Activated CD4-positive, alpha-beta T cell treated with anti-CD3 and anti-CD28 coated beads, Interleukin-2, amount 10 ng/mL, durations not matched to agents 24 days and 14 days (primary cell): ENCODE measurements around the gene IL17REL. TPM values are rescaled to one million over a fixed set of nuclear protein-coding genes. Genes with fewer than 3 reads are reported as not detected.

ENCODE experiments used
- DNase-seq: peaks from one replicate; pipeline ENCODE4 v3.0.0; 2022
- H3K27ac Mint-ChIP-seq: one replicate; pipeline ENCODE4 v1.8.0; 2022; ENCODE audit warnings: mild to moderate bottlenecking, mixed read lengths
- H3K27me3 Mint-ChIP-seq: one replicate; pipeline ENCODE4 v1.8.0; 2022; ENCODE audit warnings: mixed read lengths
- H3K36me3 Mint-ChIP-seq: one replicate; pipeline ENCODE4 v1.8.0; 2022; ENCODE audit warnings: low read depth, mild to moderate bottlenecking, mixed read lengths
- H3K4me1 Mint-ChIP-seq: one replicate; pipeline ENCODE4 v1.8.0; 2021; ENCODE audit warnings: mixed read lengths
- H3K4me3 Mint-ChIP-seq: one replicate; pipeline ENCODE4 v1.8.0; 2022; ENCODE audit warnings: mild to moderate bottlenecking, moderate library complexity, mixed read lengths
- H3K9me3 Mint-ChIP-seq: one replicate; pipeline ENCODE4 v1.8.0; 2021; ENCODE audit warnings: mixed read lengths
- intact Hi-C: fragments of 100-400 bp; cut with micrococcal nuclease; formaldehyde crosslinking; loops from one replicate; pipeline ENCODE4 v1.15.1; 2023
- total RNA-seq: library from RNA; stranded (reverse); gene quantifications from 2 replicates; pipeline ENCODE4 v1.2.3, GENCODE V29; 2022

The IL17REL gene
- total RNA-seq, 1 donor from 2014 or later = 0.09 TPM

DNA sequence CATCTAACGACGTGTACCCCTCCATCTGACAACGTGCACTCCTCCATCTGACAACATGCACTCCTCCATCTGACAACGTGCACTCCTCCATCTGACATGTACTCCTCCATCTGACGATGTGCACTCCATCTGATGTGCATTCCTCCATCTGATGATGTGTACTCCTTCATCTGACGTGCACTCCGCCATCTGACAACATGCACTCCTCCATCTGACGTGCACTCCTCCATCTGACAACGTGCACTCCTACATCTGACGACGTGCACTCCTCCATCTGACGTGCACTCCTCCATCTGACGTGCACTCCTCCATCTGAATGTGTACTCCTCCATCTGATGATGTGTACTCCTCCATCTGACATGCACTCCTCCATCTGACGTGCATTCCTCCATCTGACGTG lies 8.0 kb upstream of the IL17REL start:
- DNase-seq = no peak
- Mint-ChIP-seq H3K36me3 (no peaks in the 10 kb centered on the region), H3K4me3 (no peak overlapping the region), H3K4me1 (peaks cover 28% of the 10 kb centered on the region), H3K9me3 (no peaks in the 10 kb centered on the region), H3K27me3 (peaks cover 6% of the 10 kb centered on the region), H3K27ac (no peak overlapping the region)
- intact Hi-C loops = no loop called here

DNA sequence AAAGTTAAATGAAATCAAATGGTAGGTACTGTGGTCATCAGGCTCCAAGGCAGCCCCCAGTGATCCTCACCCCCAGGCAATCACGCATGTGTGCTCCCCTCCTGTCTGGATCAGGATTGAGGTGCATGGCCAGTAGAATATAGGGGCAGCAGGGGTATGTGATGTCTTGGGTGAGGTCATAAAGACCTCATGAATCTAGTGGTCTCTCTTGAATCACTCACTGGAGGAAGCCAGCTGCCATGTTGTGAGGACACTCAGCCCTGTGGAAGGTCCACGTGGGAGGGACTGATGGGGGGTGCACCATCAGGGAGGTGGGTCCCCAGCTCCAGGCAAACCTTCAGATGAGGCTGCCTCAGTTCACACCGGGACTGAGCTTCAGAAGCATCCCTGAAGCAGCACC lies 6.8 kb upstream of the IL17REL start:
- H3K9me3 Mint-ChIP-seq = no peaks in the 10 kb centered on the region
- intact Hi-C loops = loop anchor here (1.0 to 5.0 kb wide), 3 partner anchors 43 to 87 kb away; no protein-coding TSS in a partner anchor
- peak overlapping the region; percentile 75 for H3K27ac Mint-ChIP-seq

DNA sequence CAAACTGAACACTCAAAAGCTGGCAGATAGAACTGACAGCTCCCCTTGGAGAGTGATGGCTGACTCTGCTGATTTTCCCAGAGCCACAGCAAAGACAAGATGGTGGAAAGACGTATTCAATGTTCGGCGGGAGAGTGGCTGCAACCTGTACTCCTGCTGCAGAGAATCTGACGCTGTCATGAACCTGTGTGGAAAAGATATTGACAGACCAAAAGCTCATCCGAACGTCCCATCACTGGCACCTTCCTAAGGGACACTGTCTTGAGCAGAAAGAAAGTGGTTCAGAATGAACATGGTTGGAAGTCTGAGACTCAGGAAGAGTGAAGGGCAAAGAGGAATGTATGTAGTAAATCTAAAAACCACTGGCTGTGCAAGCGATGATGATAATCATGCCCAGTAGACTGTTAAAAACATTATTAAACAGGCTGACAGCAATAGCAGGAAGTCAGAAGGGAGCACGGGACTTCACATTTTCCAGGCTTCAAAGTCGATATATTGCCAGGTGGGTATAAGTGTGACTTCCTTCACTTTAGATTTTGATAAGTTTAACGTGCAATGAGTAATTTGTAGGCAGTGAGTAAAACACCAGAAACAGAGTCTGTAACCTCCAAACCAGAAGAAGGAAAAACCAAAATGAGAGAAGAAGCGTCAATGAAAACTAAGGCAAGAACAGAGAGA lies 6.2 kb upstream of the IL17REL start:
- Mint-ChIP-seq H3K36me3 (no peaks in the 10 kb centered on the region), H3K27me3 (peaks cover 6% of the 10 kb centered on the region), H3K4me3 (peak overlapping the region; percentile 10), H3K27ac (peak overlapping the region; percentile 81), H3K9me3 (no peaks in the 10 kb centered on the region), H3K4me1 (peaks cover 25% of the 10 kb centered on the region)
- intact Hi-C loops = loop anchor here (1.0 to 5.0 kb wide), 3 partner anchors 42 to 86 kb away; no protein-coding TSS in a partner anchor
- DNase-seq = no peak

More for the DNA sequence above, 6.8 kb upstream of the IL17REL start:
- no peaks in the 10 kb centered on the region for H3K36me3 Mint-ChIP-seq
- H3K27me3 Mint-ChIP-seq = peaks cover 4% of the 10 kb centered on the region
- DNase-seq = no peak
- H3K4me3 Mint-ChIP-seq = peak overlapping the region; percentile 10
- peaks cover 25% of the 10 kb centered on the region for H3K4me1 Mint-ChIP-seq

DNA sequence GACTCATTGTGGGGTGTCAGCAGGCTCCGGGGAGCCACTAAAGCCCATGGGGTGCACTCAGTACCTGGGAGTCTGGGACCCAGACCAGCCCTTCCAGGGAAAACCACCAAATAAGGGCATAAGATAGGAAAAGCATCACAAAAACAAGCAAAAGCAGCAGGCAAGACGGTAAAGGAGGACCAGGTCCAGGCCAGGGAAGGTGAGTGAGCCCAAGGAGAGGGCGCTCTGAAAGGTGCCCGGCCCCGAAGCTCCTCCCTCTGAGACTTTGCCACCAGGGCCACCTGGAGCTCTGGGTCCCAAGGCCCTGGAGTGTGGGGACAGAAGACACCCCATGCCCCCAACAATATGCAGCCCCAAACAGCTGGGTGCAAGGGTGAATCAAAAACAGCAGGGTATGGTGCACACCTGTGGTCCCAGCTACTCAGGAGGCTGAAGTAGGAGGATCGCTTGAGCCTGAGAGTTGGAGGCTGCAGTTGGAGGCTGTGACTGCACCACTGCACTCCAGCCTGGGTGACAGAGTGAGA lies 5.2 kb upstream of the IL17REL start:
- DNase-seq = no peak
- Mint-ChIP-seq H3K36me3 (no peaks in the 10 kb centered on the region), H3K27ac (peak overlapping the region; percentile 65), H3K4me3 (peak overlapping the region; percentile 28), H3K9me3 (no peaks in the 10 kb centered on the region), H3K4me1 (peaks cover 25% of the 10 kb centered on the region), H3K27me3 (peaks cover 8% of the 10 kb centered on the region)
- intact Hi-C loops = loop anchor here (2.0 to 5.0 kb wide), 2 partner anchors 41 to 85 kb away; no protein-coding TSS in a partner anchor

DNA sequence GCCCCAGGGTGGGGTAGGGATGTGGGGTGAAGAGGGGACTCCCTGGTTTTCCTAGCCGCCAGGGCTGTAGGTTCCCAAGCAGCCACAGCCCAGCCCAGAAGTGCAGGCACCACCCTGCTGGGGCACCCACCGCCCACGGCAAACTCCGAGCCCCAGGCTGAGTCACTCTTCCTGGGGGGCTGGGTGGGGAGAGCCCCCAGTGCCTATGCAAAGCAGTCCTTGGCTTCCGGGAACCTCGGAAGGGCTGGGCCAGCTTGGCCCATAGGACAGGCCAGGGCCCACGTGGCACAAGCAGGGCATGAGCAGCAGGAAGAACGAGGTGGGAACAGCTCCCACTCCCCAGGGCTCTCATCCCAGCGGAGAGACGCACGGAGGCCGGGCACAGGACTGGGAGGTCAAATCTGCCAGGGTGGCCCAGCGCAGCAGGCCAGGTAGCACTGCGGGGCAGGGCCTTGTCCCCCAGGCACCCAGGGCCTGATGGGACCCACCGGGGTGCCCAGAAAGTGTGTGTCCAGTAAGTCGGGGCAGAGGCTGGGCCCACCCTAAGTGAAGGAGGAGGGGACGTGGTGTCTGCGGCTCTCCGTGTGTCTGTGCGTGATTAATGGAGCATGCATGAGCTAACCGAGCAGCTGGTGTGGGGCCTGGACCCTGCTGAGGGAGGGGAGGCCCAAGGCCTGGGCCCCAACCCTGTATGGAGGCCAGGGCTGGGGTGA lies 4.6 kb upstream of the IL17REL start:
- no peak for DNase-seq
- Mint-ChIP-seq H3K27me3 (peaks cover 11% of the 10 kb centered on the region), H3K9me3 (no peaks in the 10 kb centered on the region), H3K27ac (peak overlapping the region; percentile 65), H3K36me3 (no peaks in the 10 kb centered on the region), H3K4me1 (peaks cover 25% of the 10 kb centered on the region), H3K4me3 (peak overlapping the region; percentile 28)
- intact Hi-C loops = loop anchor here (5.0 kb wide), 1 partner anchor 85 kb away; no protein-coding TSS in a partner anchor

DNA sequence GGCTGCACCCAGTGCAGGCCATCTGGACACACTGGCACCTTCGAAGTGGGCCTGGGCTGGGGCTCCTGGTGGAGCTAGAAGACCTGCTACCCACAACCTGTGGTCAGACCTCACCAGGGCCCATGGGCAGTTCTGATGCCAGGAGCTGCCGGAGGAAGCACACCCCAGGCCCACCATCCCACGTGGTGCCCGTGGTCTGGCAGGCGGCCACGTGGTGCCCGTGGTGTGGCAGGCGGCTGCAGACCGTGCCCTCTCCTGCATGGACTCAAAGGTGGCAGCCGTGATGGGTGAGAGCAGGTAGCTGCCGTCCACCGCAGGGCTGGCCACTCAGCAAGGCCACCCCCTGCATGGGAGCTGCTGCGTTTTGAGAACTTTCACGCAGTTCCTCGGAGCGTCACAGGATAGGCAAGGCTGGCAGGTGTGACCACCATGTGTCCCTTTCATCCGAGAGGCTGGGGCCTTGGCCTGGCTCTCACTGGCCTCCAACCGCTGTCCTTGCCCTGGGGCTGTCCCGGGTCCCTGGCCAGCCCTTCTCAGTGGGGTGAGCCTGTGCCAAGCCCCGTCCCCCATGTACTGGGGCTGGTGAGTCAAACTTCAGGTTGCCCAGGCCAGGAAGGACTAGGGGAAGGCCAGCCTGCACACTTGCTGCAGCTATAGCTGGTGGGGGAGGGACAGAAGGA lies 3.9 kb upstream of the IL17REL start:
- no peak overlapping the region for H3K4me3 Mint-ChIP-seq
- peak overlapping the region; percentile 25 for H3K27ac Mint-ChIP-seq
- no peaks in the 10 kb centered on the region for H3K9me3 Mint-ChIP-seq
- no peak for DNase-seq
- intact Hi-C loops = loop anchor here (5.0 kb wide), 1 partner anchor 84 kb away; no protein-coding TSS in a partner anchor
- peaks cover 30% of the 10 kb centered on the region for H3K4me1 Mint-ChIP-seq
- peaks cover 18% of the 10 kb centered on the region for H3K27me3 Mint-ChIP-seq
- no peaks in the 10 kb centered on the region for H3K36me3 Mint-ChIP-seq

DNA sequence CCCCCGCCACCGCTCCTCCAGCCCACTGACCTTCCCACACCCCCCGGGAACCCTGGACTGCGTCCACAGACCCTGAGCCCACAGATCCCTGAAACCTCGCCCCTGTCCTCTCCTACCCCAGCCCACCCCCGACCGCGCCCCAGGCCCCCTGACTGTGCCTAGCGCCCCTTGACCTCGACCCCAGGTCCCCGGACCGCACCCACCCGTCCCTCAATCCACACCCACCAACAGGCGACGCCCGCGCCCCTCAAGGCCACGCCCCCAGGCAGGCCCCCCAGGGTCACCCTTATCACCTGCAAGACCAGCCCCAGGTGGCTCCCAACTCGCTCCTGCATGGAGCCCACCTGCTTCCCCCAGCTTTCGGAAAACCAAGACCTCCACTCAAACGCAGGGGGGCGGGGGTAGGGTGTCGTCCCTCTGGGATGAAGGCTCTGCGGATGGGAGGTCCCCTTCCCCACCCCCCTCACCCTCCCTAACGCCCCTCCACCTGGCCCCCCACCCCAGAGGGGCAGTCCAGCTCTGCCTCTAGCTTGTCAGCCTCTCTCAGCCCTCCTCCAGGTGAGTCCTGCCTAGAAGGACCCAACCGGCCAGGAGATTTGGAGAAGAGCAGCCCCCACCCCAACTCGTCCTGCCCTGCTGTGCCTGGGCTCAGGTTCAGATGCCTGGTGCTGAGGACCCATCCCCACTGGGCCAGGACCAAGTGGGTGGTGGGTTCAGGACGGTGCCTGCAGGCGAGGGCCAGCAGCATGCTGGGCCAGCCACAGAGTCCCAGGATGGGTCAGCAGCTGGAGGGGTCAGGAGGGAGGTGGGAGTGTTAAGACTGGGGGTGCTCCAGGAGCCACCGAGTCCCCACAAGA lies 3.1 kb upstream of the IL17REL start:
- H3K27me3 Mint-ChIP-seq = peaks cover 23% of the 10 kb centered on the region
- no peak overlapping the region for H3K27ac Mint-ChIP-seq

DNA sequence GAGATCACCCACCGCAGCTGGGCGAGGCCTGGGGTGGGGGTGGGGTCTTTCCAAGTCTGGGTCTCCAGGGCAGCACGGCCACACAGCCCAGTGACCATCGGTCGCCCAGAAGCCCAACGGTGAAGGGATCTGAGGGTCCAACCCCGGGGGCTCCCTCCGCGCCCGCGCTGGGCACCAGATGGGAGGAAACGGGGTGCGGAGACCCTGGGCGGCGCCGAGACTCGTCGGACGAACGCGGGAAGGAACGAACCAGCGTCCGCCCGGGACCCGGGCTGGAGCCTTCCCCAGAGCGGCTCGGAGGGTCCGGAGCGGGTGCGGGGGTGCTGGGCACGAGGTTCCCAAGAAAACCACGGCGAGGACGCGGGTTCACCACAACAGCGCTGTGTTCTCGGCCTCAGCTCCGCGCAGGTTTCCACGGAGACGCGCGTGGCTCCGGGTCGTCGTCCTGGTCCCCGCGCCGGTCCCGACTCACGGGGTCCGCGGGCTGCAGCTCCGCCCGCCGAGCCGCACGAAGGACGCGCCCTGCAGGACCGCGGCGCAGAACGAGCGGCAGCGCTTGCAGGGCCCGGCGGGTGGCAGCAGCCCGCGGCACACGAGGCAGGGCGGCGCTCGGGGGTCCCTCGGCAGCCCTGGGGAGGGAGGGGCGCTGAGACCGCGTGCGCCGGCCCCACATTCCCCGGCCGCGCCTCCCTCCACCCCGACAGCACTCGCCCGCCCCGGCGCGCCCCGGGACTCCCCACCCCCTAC lies 2.3 kb upstream of the IL17REL start:
- no peaks in the 10 kb centered on the region for H3K36me3 Mint-ChIP-seq
- H3K27me3 Mint-ChIP-seq = peaks cover 23% of the 10 kb centered on the region
- no peak for DNase-seq
- H3K4me3 Mint-ChIP-seq = no peak overlapping the region
- peaks cover 34% of the 10 kb centered on the region for H3K4me1 Mint-ChIP-seq
- intact Hi-C loops = loop anchor here (5.0 kb wide), 1 partner anchor 83 kb away; no protein-coding TSS in a partner anchor
- no peaks in the 10 kb centered on the region for H3K9me3 Mint-ChIP-seq
- no peak overlapping the region for H3K27ac Mint-ChIP-seq

More for the DNA sequence above, 3.1 kb upstream of the IL17REL start:
- intact Hi-C loops = loop anchor here (5.0 kb wide), 1 partner anchor 83 kb away; no protein-coding TSS in a partner anchor
- Mint-ChIP-seq H3K36me3 (no peaks in the 10 kb centered on the region), H3K4me3 (no peak overlapping the region), H3K4me1 (peaks cover 34% of the 10 kb centered on the region), H3K9me3 (no peaks in the 10 kb centered on the region)
- DNase-seq = no peak

DNA sequence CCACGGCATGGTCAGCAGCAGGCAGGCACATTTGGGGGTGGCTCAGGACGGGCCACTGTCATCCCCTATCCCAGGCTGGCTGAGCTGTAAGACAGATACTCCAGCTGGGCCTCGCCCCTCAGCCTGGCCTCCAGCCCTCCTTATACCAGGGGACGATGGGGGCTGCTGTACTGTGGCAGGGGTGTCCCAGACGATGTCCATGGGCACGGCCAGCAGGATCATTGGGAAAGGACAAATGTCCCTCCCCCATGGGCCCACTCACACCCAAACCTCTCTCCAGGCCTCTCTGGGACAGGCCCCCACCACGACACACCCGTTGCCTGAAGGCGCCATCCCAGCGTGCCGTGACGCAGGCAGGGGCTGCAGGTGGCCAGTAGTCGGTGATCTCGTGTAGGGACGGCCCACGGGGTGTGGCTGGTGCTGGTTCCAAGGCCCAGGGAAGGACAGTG lies 1.5 kb upstream of the IL17REL start:
- Mint-ChIP-seq H3K4me3 (no peak overlapping the region), H3K4me1 (peaks cover 30% of the 10 kb centered on the region), H3K36me3 (no peaks in the 10 kb centered on the region), H3K9me3 (no peaks in the 10 kb centered on the region), H3K27me3 (peaks cover 23% of the 10 kb centered on the region), H3K27ac (no peak overlapping the region)
- DNase-seq = no peak
- intact Hi-C loops = no loop called here

DNA sequence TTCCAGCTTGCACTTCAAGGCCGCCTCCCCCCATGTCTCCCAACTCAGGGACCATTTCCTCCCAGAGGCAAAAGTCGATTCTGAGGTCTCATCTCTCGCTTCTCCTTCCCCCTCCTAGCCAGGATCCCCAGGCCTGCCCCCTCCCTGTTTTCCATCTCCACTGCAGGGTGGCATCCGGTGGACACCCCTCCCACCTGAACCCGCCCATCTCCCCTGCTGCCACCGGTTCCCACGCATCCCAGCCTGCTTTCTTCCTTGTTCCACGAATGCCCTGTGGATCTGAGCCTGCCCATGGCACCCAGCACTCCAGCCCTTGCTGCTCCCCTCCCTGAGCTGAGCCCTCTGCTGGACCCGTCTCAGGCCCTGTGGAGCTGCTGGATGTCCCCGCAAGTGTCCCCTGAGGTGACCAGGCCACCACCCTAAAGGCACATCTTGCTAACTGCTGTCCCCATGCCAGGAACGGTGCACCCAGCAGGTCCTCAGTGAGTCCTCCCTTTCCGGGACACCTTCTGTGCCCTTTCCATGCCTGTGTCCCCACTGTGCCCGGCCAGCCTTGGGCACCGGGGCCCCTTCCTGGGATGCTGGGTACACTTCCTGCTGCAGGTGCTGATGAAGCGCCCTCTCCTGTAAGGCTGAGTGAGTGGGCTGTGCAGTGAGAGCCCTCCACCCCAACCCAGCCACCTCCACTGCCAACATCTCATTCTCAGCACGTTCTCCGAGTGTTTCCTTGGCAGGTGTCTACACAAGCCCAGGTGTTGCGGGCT lies 936 bp downstream of the IL17REL start:
- peaks cover 22% of the 10 kb centered on the region for H3K27me3 Mint-ChIP-seq
- no peaks in the 10 kb centered on the region for H3K36me3 Mint-ChIP-seq
- H3K4me1 Mint-ChIP-seq = peaks cover 10% of the 10 kb centered on the region
- no peaks in the 10 kb centered on the region for H3K9me3 Mint-ChIP-seq
- peak overlapping the region; percentile 64 for H3K4me3 Mint-ChIP-seq
- DNase-seq = no peak
- intact Hi-C loops = no loop called here
- peak overlapping the region; percentile 84 for H3K27ac Mint-ChIP-seq

DNA sequence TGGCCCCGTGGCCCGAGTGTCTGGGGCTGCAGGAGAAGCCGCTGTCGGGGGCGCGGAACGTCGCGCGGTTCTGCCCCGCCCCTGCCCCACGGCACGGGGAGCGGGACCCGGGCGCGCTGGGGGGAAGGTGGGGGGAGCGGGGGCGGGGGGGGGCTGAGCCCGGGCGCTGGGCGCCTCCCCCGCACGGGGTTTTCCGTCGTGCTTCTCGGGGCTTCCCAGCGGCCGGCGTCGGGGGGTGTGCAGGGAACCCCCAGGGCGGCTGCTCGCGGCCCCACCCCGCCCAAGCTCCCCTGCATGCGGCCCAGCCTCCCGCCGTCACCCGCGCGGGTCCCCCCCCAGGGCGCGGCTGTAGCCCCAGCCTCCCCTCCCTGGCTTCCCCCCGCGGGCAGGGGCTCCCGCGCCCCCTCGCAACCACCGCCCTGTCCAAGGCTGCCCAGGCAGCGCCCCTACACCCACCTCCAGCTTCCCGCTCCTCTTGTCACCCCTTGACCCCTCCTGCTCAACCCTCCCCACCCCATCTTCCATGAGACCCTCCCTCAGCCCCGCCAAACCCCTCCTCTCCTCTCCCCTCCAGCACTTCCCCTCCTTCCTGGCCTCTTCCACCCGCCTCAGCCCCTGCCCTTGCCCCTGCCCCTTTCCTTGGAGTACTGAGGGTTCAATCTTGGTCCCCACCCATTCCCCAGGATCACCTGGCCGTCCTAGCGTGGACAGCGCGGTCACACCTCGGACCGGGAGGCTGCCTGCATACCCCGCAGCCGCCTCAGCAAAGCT lies 1.7 kb downstream of the IL17REL start:
- intact Hi-C loops = no loop called here
- Mint-ChIP-seq H3K27me3 (peaks cover 21% of the 10 kb centered on the region), H3K4me3 (peak overlapping the region; percentile 64), H3K9me3 (no peaks in the 10 kb centered on the region), H3K4me1 (peaks cover 9% of the 10 kb centered on the region), H3K36me3 (no peaks in the 10 kb centered on the region), H3K27ac (peak overlapping the region; percentile 84)
- peak; percentile 72 for DNase-seq
